ENCODE results near the gene SLC9A9. TPM values are rescaled to one million over a fixed set of nuclear protein-coding genes. Genes with fewer than 3 reads are reported as not detected.

SLC9A9 gene
- total RNA-seq, 1 donor: 3.5 TPM

DNA sequence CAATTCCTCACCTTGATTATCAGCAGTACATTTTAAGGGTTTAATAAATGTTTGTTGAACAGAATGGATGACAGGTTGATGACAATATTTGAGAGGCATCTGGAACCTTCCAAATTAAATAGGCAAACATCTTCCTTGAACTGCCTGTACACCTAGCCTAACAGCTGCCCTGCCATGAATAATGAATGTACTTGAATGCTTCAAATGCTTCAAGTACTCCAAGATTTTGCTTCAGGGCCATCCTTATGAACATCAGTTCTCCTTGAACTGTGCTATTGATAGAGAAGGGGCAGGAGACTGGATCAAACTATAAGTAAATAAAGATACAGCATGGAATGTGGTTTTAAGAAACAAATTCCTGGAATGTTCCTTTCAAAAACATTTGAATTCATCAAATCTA lies 591.9 kb downstream of the SLC9A9 start:
- no peak for DNase-seq (ENCODE audit: low read depth)
- H3K4me3 ChIP-seq (ENCODE audit: low read depth, low read length): no peak overlapping the region

DNA sequence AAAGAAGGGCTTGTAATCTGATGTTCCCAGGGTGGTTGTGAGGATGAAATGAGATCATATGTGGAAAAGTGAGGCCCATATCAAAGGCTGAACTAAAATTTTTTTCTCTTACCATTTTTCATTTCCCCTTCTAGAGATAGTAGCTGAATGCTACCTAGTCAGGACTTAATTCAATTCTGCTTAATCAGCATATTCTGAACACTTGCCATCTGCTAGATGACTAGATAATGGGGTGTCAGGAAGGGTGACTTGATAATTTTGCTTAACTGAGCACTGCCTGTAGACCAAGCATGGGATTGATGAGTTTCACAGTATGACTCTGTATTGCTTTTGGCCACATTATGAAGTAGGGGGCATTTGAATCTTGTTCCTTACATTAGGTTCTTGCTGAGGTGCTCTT lies 592.5 kb downstream of the SLC9A9 start:
- TF ChIP-seq, protein P1, sequence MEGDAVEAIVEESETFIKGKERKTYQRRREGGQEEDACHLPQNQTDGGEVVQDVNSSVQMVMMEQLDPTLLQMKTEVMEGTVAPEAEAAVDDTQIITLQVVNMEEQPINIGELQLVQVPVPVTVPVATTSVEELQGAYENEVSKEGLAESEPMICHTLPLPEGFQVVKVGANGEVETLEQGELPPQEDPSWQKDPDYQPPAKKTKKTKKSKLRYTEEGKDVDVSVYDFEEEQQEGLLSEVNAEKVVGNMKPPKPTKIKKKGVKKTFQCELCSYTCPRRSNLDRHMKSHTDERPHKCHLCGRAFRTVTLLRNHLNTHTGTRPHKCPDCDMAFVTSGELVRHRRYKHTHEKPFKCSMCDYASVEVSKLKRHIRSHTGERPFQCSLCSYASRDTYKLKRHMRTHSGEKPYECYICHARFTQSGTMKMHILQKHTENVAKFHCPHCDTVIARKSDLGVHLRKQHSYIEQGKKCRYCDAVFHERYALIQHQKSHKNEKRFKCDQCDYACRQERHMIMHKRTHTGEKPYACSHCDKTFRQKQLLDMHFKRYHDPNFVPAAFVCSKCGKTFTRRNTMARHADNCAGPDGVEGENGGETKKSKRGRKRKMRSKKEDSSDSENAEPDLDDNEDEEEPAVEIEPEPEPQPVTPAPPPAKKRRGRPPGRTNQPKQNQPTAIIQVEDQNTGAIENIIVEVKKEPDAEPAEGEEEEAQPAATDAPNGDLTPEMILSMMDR (IDR thresholded peaks at IDR 0.05; ENCODE audit: insufficient read depth, low read depth, low read length): no peak
- no peak overlapping the region for H3K4me3 ChIP-seq (ENCODE audit: low read depth, low read length)
- no peak for DNase-seq (ENCODE audit: low read depth)

More for the DNA sequence above, 591.9 kb downstream of the SLC9A9 start:
- TF ChIP-seq, protein P1 (IDR thresholded peaks at IDR 0.05; ENCODE audit: insufficient read depth, low read depth, low read length): no peak

DNA sequence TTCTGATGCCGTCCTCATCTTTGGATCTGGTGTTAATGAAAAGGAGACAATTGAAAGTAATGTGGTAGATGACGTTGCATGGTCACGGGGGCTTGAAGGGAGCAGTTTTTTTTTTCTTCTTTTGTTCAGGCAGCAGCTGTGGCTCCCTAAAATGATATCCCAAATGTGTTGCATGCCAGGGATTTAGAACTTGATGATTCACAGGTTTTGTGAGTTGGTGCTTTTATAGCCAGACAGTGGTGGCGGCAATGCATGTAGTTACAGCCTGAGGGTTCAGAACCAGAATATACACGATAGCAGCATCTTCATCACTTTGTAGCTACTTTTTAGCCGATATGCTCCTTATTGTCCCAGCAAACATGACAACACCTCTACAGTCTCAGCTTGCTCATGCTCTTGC lies 595.3 kb downstream of the SLC9A9 start:
- peak; percentile 18 for DNase-seq (ENCODE audit: low read depth)
- TF ChIP-seq, protein P1 (IDR thresholded peaks at IDR 0.05; ENCODE audit: insufficient read depth, low read depth, low read length): no peak

DNA sequence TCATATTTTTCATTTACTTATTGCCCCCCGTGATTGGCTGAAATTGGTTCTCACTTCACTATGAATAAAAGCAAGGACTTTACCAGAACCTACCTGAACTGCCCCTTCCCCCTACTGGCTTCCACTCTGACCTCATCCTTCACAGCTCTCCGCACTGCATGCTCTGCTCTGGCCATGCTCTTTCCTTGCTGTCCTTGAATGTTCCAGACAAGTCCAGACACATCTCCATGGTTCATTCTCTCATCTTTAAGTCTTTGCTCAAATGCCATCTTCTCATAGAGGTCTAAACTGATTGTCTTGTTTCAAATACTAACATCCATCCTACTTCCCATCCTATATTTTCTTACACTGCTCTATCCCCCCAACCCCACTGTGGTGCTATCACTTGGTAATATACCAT lies 599.3 kb downstream of the SLC9A9 start:
- no peak for DNase-seq (ENCODE audit: low read depth)
- TF ChIP-seq, protein P1 (IDR thresholded peaks at IDR 0.05; ENCODE audit: insufficient read depth, low read depth, low read length): no peak
- H3K4me3 ChIP-seq (ENCODE audit: low read depth, low read length): no peak overlapping the region

More for the DNA sequence above, 595.3 kb downstream of the SLC9A9 start:
- no peak overlapping the region for H3K4me3 ChIP-seq (ENCODE audit: low read depth, low read length)

DNA sequence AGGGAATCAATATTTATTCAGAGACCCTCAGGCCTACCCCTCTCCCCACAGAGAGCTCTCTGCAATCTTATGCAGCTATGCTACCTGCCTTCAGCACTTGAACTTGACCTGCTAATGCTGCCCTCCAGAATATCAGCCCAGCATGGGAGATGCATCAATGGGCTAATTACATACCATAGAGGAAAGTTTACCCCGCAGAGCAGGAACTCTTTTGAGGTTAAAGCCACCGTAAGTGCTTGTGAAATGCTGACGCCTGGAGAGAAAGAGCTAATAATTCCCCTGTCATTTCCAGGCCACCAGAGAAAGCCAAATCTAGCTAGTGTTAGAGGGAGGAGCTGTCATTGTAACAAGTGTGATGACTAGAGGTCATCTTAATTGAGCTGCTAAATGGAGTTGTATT lies 601.2 kb downstream of the SLC9A9 start:
- TF ChIP-seq, protein P1 (IDR thresholded peaks at IDR 0.05; ENCODE audit: insufficient read depth, low read depth, low read length): no peak
- no peak for DNase-seq (ENCODE audit: low read depth)
- no peak overlapping the region for H3K4me3 ChIP-seq (ENCODE audit: low read depth, low read length)

DNA sequence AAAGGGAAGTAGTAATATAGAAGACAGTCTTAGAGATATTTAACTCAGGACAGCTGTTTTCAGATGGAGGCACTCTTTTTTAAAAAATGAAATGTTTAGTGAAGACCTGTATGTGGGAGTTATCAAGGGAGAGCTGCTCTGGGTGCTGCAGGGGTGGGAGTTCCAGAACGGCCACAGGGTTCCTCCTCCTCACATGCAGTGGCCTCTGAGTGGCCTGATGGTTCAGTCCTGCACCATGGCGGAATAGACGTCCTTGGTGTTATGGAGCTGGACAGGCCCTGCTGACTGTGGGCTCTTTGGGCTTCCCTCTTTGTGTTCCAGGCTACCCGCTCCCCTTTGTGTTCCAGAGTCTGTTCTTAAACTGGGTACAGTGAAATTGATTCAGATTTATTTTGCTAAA lies 602.6 kb downstream of the SLC9A9 start:
- H3K4me3 ChIP-seq (ENCODE audit: low read depth, low read length): no peak overlapping the region
- TF ChIP-seq, protein P1 (IDR thresholded peaks at IDR 0.05; ENCODE audit: insufficient read depth, low read depth, low read length): no peak
- DNase-seq (ENCODE audit: low read depth): no peak

DNA sequence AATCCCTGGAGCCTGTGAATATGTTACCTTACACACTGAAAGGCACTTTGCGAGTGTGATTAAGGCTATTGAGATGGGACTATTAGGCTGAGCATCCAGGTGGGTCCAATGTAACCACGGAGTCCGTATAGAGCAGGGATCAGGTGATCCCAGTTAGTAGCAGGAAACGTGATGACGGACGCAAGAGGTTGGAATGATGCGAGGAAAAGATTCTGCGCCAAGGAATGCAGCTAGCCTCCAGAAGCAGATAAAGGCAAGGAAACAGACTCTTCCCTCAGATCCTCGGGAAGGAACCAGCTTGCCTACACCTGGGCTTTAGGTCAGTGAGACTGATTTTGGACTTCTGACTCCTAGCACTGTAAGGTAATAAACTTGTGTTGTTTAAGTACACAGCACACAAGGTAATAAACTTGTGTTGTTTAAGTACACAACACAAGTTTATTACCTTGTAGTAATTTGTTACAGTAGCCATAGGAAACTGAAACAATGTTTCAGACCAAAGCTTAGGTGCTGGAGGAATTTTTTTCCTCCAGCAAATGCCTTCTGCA lies 603.7 kb downstream of the SLC9A9 start:
- H3K4me3 ChIP-seq (ENCODE audit: low read depth, low read length): no peak overlapping the region
- TF ChIP-seq, protein P1 (IDR thresholded peaks at IDR 0.05; ENCODE audit: insufficient read depth, low read depth, low read length): no peak
- DNase-seq (ENCODE audit: low read depth): no peak
